Adrenal gland (tissue), 5 donors: Measurements from ENCODE around the gene UBASH3B.

Experiments
- CTCF ChIP-seq, 6 experiments: fragments of 450-650 bp in 4 of 6; fragments of 200-600 bp in 2 of 6; sonication (generic) in 1 of 6; IDR thresholded peaks; 1 replicate in 5 of 6; 2 replicates in 1 of 6; pipeline versions ENCODE4 v1.5.1 to v1.8.0; 2016 to 2021; ENCODE audit warnings: antibody characterized with exemption in 6 of 6, mild to moderate bottlenecking in 2 of 6, moderate library complexity in 1 of 6
- POLR2A ChIP-seq, 2 donors: fragments of 450-650 bp; IDR thresholded peaks; one replicate each; pipeline ENCODE4 v1.6.1; 2017; ENCODE audit warnings: antibody characterized with exemption in 2 of 2, mild to moderate bottlenecking in 2 of 2, moderate library complexity in 1 of 2
- donor health status: DM: no; HTN: no; CAD: no.

- TF ChIP-seq CTCF (IDR thresholded peaks at IDR 0.05) (no peak), POLR2A (IDR thresholded peaks at IDR 0.05) (no peak)
Measured at GRCh38 chr11:122743949-122744348, 88.4 kb downstream of the UBASH3B start.
